ENCODE data around the gene TMEM9. TPM values are rescaled to one million over a fixed set of nuclear protein-coding genes. Genes with fewer than 3 reads are reported as not detected.

TMEM9 gene
- total RNA-seq, 4 donors from 2014 or later, result 51.7 to 61.5 (median 56.7) TPM

GRCh38 chr1:201190624-201191051 lies 36.4 kb upstream of the TMEM9 start, which contains the start of gene IGFN1:
TSS of gene IGFN1 (plus strand) at chr1:201190824. CDS start at chr1:201193294, 2,470 bp downstream.
- peaks cover 21% of the 10 kb centered on the region for H3K27me3 ChIP-seq
- ATAC-seq, result no peak

GRCh38 chr1:201190005-201190404 lies 35.7 kb upstream of the TMEM9 start:
- no peaks in the 10 kb centered on the region for H3K9me3 ChIP-seq
- no peaks in the 10 kb centered on the region for H3K36me3 ChIP-seq
- 79 to 86% methylated on average over 5 to 6 of the region's 6 CpGs for WGBS, 2 donors (ENCODE audit: low coverage in 1 of 2)
- H3K4me1 ChIP-seq, result no peaks in the 10 kb centered on the region
- no peak overlapping the region for H3K27ac ChIP-seq
- H3K4me3 ChIP-seq, result no peak overlapping the region
- H3K27me3 ChIP-seq, result peaks cover 21% of the 10 kb centered on the region
- TF ChIP-seq POLR2AphosphoS5 (IDR thresholded peaks at IDR 0.05) (no peak), POLR2A (IDR thresholded peaks at IDR 0.05) (no peak), EP300 (IDR thresholded peaks at IDR 0.05) (no peak), CTCF (IDR thresholded peaks at IDR 0.05) (no peak)
- ATAC-seq, result no peak

More at GRCh38 chr1:201190624-201191051, 36.4 kb upstream of the TMEM9 start, which contains the start of gene IGFN1:
- Histone ChIP-seq H3K27ac (no peak within 1 kb of the TSS), H3K4me1 (no peaks in the 10 kb centered on the region), H3K9me3 (no peaks in the 10 kb centered on the region), H3K4me3 (no peak within 1 kb of the TSS), H3K36me3 (no peaks in the 10 kb centered on the region)
- TF ChIP-seq POLR2AphosphoS5 (IDR thresholded peaks at IDR 0.05) (no peak), POLR2A (IDR thresholded peaks at IDR 0.05) (no peak), EP300 (IDR thresholded peaks at IDR 0.05) (no peak), CTCF (IDR thresholded peaks at IDR 0.05) (no peak)
- 25% methylated on average over 2 of the region's 9 CpGs; no CpG with 5 or more reads in 1 of the 2 donors for whole genome bisulfite sequencing, 2 donors (ENCODE audit: low coverage in 1 of 2)

GRCh38 chr1:201189085-201189484 lies 34.8 kb upstream of the TMEM9 start:
- ATAC-seq, result no peak
- WGBS, 2 donors (ENCODE audit: low coverage in 1 of 2), result 80% methylated on average over 1 of the region's 2 CpGs; no CpG with 5 or more reads in 1 of the 2 donors
- H3K4me1 ChIP-seq, result no peaks in the 10 kb centered on the region

GRCh38 chr1:201186192-201186591 lies 31.9 kb upstream of the TMEM9 start:
- H3K27me3 ChIP-seq, result peaks cover 11% of the 10 kb centered on the region
- 80 to 89% methylated on average over 2 to 3 of the region's 3 CpGs for WGBS, 2 donors (ENCODE audit: low coverage in 1 of 2)
- H3K4me1 ChIP-seq, result no peaks in the 10 kb centered on the region
- no peaks in the 10 kb centered on the region for H3K36me3 ChIP-seq
- H3K9me3 ChIP-seq, result no peaks in the 10 kb centered on the region
- no peak overlapping the region for H3K27ac ChIP-seq
- no peak for ATAC-seq
- TF ChIP-seq POLR2AphosphoS5 (IDR thresholded peaks at IDR 0.05), result no peak
- TF ChIP-seq POLR2A (IDR thresholded peaks at IDR 0.05), result no peak
- TF ChIP-seq EP300 (IDR thresholded peaks at IDR 0.05), result no peak
- no peak for TF ChIP-seq CTCF (IDR thresholded peaks at IDR 0.05)
- no peak overlapping the region for H3K4me3 ChIP-seq

More at GRCh38 chr1:201189085-201189484, 34.8 kb upstream of the TMEM9 start:
- Histone ChIP-seq H3K9me3 (no peaks in the 10 kb centered on the region), H3K27me3 (peaks cover 21% of the 10 kb centered on the region), H3K4me3 (no peak overlapping the region), H3K27ac (no peak overlapping the region), H3K36me3 (no peaks in the 10 kb centered on the region)
- TF ChIP-seq CTCF (IDR thresholded peaks at IDR 0.05), result no peak
- TF ChIP-seq POLR2A (IDR thresholded peaks at IDR 0.05), result no peak
- TF ChIP-seq POLR2AphosphoS5 (IDR thresholded peaks at IDR 0.05), result no peak
- no peak for TF ChIP-seq EP300 (IDR thresholded peaks at IDR 0.05)

- no peak for ATAC-seq
- no peak overlapping the region for H3K4me3 ChIP-seq
- peaks cover 6% of the 10 kb centered on the region for H3K27me3 ChIP-seq
- H3K9me3 ChIP-seq, result no peaks in the 10 kb centered on the region
- TF ChIP-seq EP300 (IDR thresholded peaks at IDR 0.05) (no peak), POLR2AphosphoS5 (IDR thresholded peaks at IDR 0.05) (no peak), POLR2A (IDR thresholded peaks at IDR 0.05) (no peak), CTCF (IDR thresholded peaks at IDR 0.05) (no peak)
- no peaks in the 10 kb centered on the region for H3K36me3 ChIP-seq
- no peak overlapping the region for H3K27ac ChIP-seq
- 78 to 100% methylated on average over 1 of the region's 5 CpGs for WGBS, 2 donors (ENCODE audit: low coverage in 1 of 2)
- H3K4me1 ChIP-seq, result no peaks in the 10 kb centered on the region
Measured at GRCh38 chr1:201185527-201186128, 31.4 kb upstream of the TMEM9 start.
